H1 (cell line): Measurements from ENCODE around the gene GAB2. TPM values are rescaled to one million over a fixed set of nuclear protein-coding genes. Genes with fewer than 3 reads are reported as not detected.

Source experiments
- CTCF ChIA-PET: fragments of 300-600 bp; sonication (Branson Sonifier 250); formaldehyde crosslinking; loops from one replicate; lab custom pipeline; 2021; ENCODE audit not compliant: partially characterized antibody; lab: Charles Lee
- POLR2A ChIA-PET: fragments of 300-600 bp; sonication (Branson Sonifier 250); formaldehyde crosslinking; loops from one replicate; lab custom pipeline; 2021; ENCODE audit warnings: inconsistent platforms; ENCODE audit not compliant: partially characterized antibody; lab: Charles Lee
- DNase-seq, 2 experiments: peaks; one replicate each; pipeline versions ENCODE4 v3.0.0 to v3.0.0-alpha.2; 2010 to 2022; ENCODE audit warnings: low spot score in 2 of 2, low read depth in 1 of 2, mixed read lengths in 1 of 2
- FAIRE-seq: peaks from 2 replicates; lab custom pipeline; 2011; peaks lifted over from hg19 to GRCh38; lab: Jason Lieb, UNC
- H2AFZ ChIP-seq: 2 replicates; pipeline ENCODE4 v1.8.1; 2012; ENCODE audit warnings: low read length, inconsistent platforms
- H2AK5ac ChIP-seq: 2 replicates; pipeline ENCODE4 v1.6.1; 2013; ENCODE audit warnings: low read depth, low read length
- H2BK120ac ChIP-seq: replicated peaks from 2 replicates; pipeline ENCODE3; 2013; ENCODE audit warnings: low read depth, low read length, inconsistent platforms
- H2BK12ac ChIP-seq: 2 replicates; pipeline ENCODE4 v1.6.1; 2013; ENCODE audit warnings: low read depth, low read length
- H2BK15ac ChIP-seq: 2 replicates; pipeline ENCODE4 v1.6.1; 2013; ENCODE audit warnings: low read length
- H2BK20ac ChIP-seq: 2 replicates; pipeline ENCODE4 v1.6.1; 2013; ENCODE audit warnings: low read length
- H2BK5ac ChIP-seq: 2 replicates; pipeline ENCODE4 v1.6.1; 2013; ENCODE audit warnings: low read depth, low read length
- H3K14ac ChIP-seq: 2 replicates; pipeline ENCODE4 v1.6.1; 2013; ENCODE audit warnings: inconsistent platforms; ENCODE audit not compliant: insufficient read length
- H3K18ac ChIP-seq: 2 replicates; pipeline ENCODE4 v1.6.1; 2013; ENCODE audit warnings: low read length; ENCODE audit errors: extremely low read depth
- H3K23ac ChIP-seq: 2 replicates; pipeline ENCODE4 v1.6.1; 2013; ENCODE audit warnings: inconsistent platforms; ENCODE audit not compliant: insufficient read length
- H3K23me2 ChIP-seq: 2 replicates; pipeline ENCODE4 v1.6.1; 2013; ENCODE audit warnings: low read depth, low read length
- H3K27ac ChIP-seq: 2 replicates; pipeline ENCODE4 v1.6.1; 2011; ENCODE audit warnings: low read depth, low read length, inconsistent platforms
- H3K27me3 ChIP-seq, 4 experiments: replicated peaks in 1 of 4; 1 replicate in 1 of 4; 2 replicates in 3 of 4; pipeline versions ENCODE4 v1.6.1 to v1.8.1; 2011 to 2013; ENCODE audit warnings: low read length in 3 of 4, mild to moderate bottlenecking in 3 of 4, inconsistent platforms in 2 of 4, mixed read lengths in 2 of 4, moderate library complexity in 1 of 4; ENCODE audit not compliant: control insufficient read depth in 3 of 4, insufficient read depth in 3 of 4; ENCODE audit errors: extremely low read depth in 1 of 4
- H3K36me3 ChIP-seq, 4 experiments: 2 replicates each; pipeline versions ENCODE4 v1.6.1 to v1.8.1; 2011 to 2013; ENCODE audit warnings: mild to moderate bottlenecking in 4 of 4, low read length in 3 of 4, moderate library complexity in 2 of 4, control low read depth in 1 of 4, inconsistent platforms in 1 of 4; ENCODE audit not compliant: insufficient read depth in 4 of 4, control insufficient read depth in 2 of 4
- H3K4ac ChIP-seq: replicated peaks from 2 replicates; pipeline ENCODE3; 2013; ENCODE audit warnings: low read length, low read depth, mixed read lengths, inconsistent platforms; ENCODE audit not compliant: insufficient read length
- H3K4me1 ChIP-seq, 4 experiments: replicated peaks in 1 of 4; 1 replicate in 1 of 4; 2 replicates in 3 of 4; pipeline versions ENCODE4 v1.6.1 to v1.8.1; 2011 to 2013; ENCODE audit warnings: low read length in 3 of 4, inconsistent platforms in 2 of 4, mixed read lengths in 1 of 4; ENCODE audit not compliant: insufficient read depth in 4 of 4, control insufficient read depth in 3 of 4
- H3K4me2 ChIP-seq, 2 experiments: 2 replicates each; pipeline versions ENCODE4 v1.6.1 to v1.8.1; 2011 to 2013; ENCODE audit warnings: low read depth in 2 of 2, low read length in 2 of 2, control low read depth in 1 of 2, inconsistent platforms in 1 of 2, mild to moderate bottlenecking in 1 of 2; ENCODE audit not compliant: insufficient read depth in 1 of 2
- H3K4me3 ChIP-seq, 4 experiments: fragments of 200-600, 300-600 bp in 1 of 4; sonication (generic), shearing (Covaris generic), sonication (Bioruptor Twin) in 1 of 4; 2 replicates each; pipeline versions ENCODE4 v1.5.1 to v1.8.1; 2011 to 2016; ENCODE audit warnings: low read length in 4 of 4, low read depth in 3 of 4, control low read depth in 2 of 4, inconsistent platforms in 2 of 4, mild to moderate bottlenecking in 2 of 4, mixed read lengths in 1 of 4, moderate library complexity in 1 of 4; ENCODE audit not compliant: insufficient read depth in 2 of 4; ENCODE audit errors: extremely low read depth in 1 of 4
- H3K56ac ChIP-seq: replicated peaks from 2 replicates; pipeline ENCODE3; 2013; ENCODE audit warnings: low read depth, mild to moderate bottlenecking, mixed read lengths, low read length, inconsistent platforms; ENCODE audit not compliant: insufficient read length
- H3K79me1 ChIP-seq: 2 replicates; pipeline ENCODE4 v1.6.1; 2013; ENCODE audit warnings: low read depth, low read length, control low read depth
- H3K79me2 ChIP-seq, 2 experiments: 2 replicates each; pipeline versions ENCODE4 v1.6.1 to v1.8.1; 2012 to 2013; ENCODE audit warnings: low read length in 2 of 2, mild to moderate bottlenecking in 2 of 2, inconsistent platforms in 1 of 2; ENCODE audit not compliant: insufficient read depth in 2 of 2, control insufficient read depth in 1 of 2
- H3K9ac ChIP-seq, 4 experiments: replicated peaks in 1 of 4; 1 replicate in 1 of 4; 2 replicates in 3 of 4; pipeline versions ENCODE4 v1.6.1 to v1.8.1; 2011 to 2013; ENCODE audit warnings: low read depth in 3 of 4, low read length in 3 of 4, control low read depth in 2 of 4, mild to moderate bottlenecking in 2 of 4, moderate library complexity in 2 of 4, inconsistent platforms in 1 of 4; ENCODE audit errors: extremely low read depth in 1 of 4
- H3K9me3 ChIP-seq, 2 experiments: 2 replicates each; pipeline versions ENCODE4 v1.6.1 to v1.8.1; 2012 to 2013; ENCODE audit warnings: mild to moderate bottlenecking in 2 of 2, moderate library complexity in 2 of 2, control low read depth in 1 of 2, inconsistent platforms in 1 of 2, low read depth in 1 of 2, low read length in 1 of 2, mixed read lengths in 1 of 2; ENCODE audit not compliant: insufficient read depth in 2 of 2
- H4K20me1 ChIP-seq, 2 experiments: replicated peaks in 1 of 2; 2 replicates each; pipeline versions ENCODE3 to v1.8.1; 2011 to 2013; ENCODE audit warnings: inconsistent platforms in 2 of 2, low read length in 2 of 2, mild to moderate bottlenecking in 1 of 2; ENCODE audit not compliant: insufficient read depth in 2 of 2, control insufficient read depth in 1 of 2
- H4K5ac ChIP-seq: 2 replicates; pipeline ENCODE4 v1.6.1; 2013; ENCODE audit warnings: low read length, low read depth, mixed read lengths, inconsistent platforms; ENCODE audit not compliant: insufficient read length
- H4K8ac ChIP-seq: 2 replicates; pipeline ENCODE4 v1.8.0; 2013; ENCODE audit warnings: mild to moderate bottlenecking, moderate library complexity, low read length, inconsistent platforms; ENCODE audit not compliant: insufficient read depth; ENCODE audit errors: extremely low read depth
- H4K91ac ChIP-seq: replicated peaks from 2 replicates; pipeline ENCODE3; 2013; ENCODE audit warnings: low read length, mixed read lengths, inconsistent platforms; ENCODE audit not compliant: insufficient read length
- ASH2L ChIP-seq: fragments of 200-600, 300-600 bp; sonication (generic); IDR thresholded peaks from one replicate; pipeline ENCODE4 v1.7.1; 2017; ENCODE audit warnings: low read length
- BACH1 ChIP-seq: IDR thresholded peaks from 2 replicates; pipeline ENCODE4 v1.6.1; 2012; ENCODE audit warnings: low read length, improper control_type of control experiment
- BRCA1 ChIP-seq: IDR thresholded peaks from 2 replicates; pipeline ENCODE4 v1.6.1; 2012; ENCODE audit warnings: low read depth, low read length, improper control_type of control experiment
- CBX5 ChIP-seq: fragments of 300-800, 300-1000 bp; sonication (generic); IDR thresholded peaks from 2 replicates; pipeline ENCODE4 v1.7.1; 2016; ENCODE audit warnings: antibody characterized with exemption, low read length, low read depth
- CHD2 ChIP-seq: IDR thresholded peaks from 2 replicates; pipeline ENCODE4 v1.6.1; 2012; ENCODE audit warnings: low read length, improper control_type of control experiment
- EGR1 ChIP-seq: IDR thresholded peaks from 2 replicates; pipeline ENCODE4 v1.6.1; 2011; ENCODE audit warnings: low read depth, low read length, borderline replicate concordance
- EZH2 ChIP-seq: fragments of 200-600 bp; sonication (generic); IDR thresholded peaks from 2 replicates; pipeline ENCODE4 v1.7.1; 2012; ENCODE audit warnings: low read depth, mild to moderate bottlenecking, moderate library complexity, low read length, inconsistent platforms; ENCODE audit not compliant: severe bottlenecking
- MAFK ChIP-seq: IDR thresholded peaks from 2 replicates; pipeline ENCODE4 v1.6.1; 2012; ENCODE audit warnings: low read depth, mild to moderate bottlenecking, improper control_type of control experiment, low read length
- NRF1 ChIP-seq: IDR thresholded peaks from 2 replicates; pipeline ENCODE4 v1.6.1; 2011; ENCODE audit warnings: mild to moderate bottlenecking, low read depth, low read length, improper control_type of control experiment
- RFX5 ChIP-seq: IDR thresholded peaks from 2 replicates; pipeline ENCODE4 v1.6.1; 2011; ENCODE audit warnings: low read depth, low read length, improper control_type of control experiment, borderline replicate concordance
- SP2 ChIP-seq: IDR thresholded peaks from 2 replicates; pipeline ENCODE4 v1.6.1; 2012; ENCODE audit warnings: mild to moderate bottlenecking, low read length, inconsistent platforms
- SP4 ChIP-seq: IDR thresholded peaks from 2 replicates; pipeline ENCODE4 v1.6.1; 2012; ENCODE audit warnings: low read length, inconsistent platforms
- TEAD4 ChIP-seq: IDR thresholded peaks from 2 replicates; pipeline ENCODE4 v1.6.1; 2012; ENCODE audit warnings: low read depth, low read length, inconsistent platforms, mixed read lengths
- WGBS, 2 experiments: shearing (Covaris generic) in 1 of 2; methylation state at CpG; one replicate each; pipeline versions ENCODE4 v1.1.6 to v1.1.7; 2013 to 2015; ENCODE audit warnings: low lambda C conversion rate in 2 of 2, mixed read lengths in 2 of 2, inconsistent platforms in 1 of 2, low coverage in 1 of 2, missing lambda C conversion rate in 1 of 2; ENCODE audit not compliant: insufficient replicate concordance in 2 of 2, insufficient coverage in 1 of 2, insufficient read length in 1 of 2; ENCODE audit errors: extremely low coverage in 1 of 2, missing lambda C conversion rate in 1 of 2; 5-methylcytosine and 5-hydroxymethylcytosine counted together
- polyA plus RNA-seq, 7 experiments: library from polyadenylated mRNA; depleted of rRNA in 3 of 7; stranded (reverse) in 5 of 7; unstranded in 2 of 7; fragments of >200 nt in 5 of 7; fragments of 200-250 nt in 2 of 7; gene quantifications; 1 replicate in 5 of 7; 2 replicates in 1 of 7; 4 replicates in 1 of 7; pipeline versions ENCODE4 v1.2.1 to v1.2.3, GENCODE V29; 2011 to 2013; ENCODE audit warnings: missing spikeins in 2 of 7, mixed read lengths in 2 of 7
- total RNA-seq: library from RNA; stranded (reverse); fragmentation: NEBNext Ultra II Directional; extraction: Animal tissue kit (Norgen Biotek cat#: 25700); gene quantifications from 2 replicates; pipeline ENCODE4 v1.2.1, GENCODE V29; 2021

GAB2 gene
- total and polyA plus RNA-seq, 2 of the 8 experiments (the other 6 are each of a cell fraction or from before 2014, with no cell fraction given) = 6.3 to 14.0 TPM

- H3K9ac ChIP-seq = no peak overlapping the region
- no peaks in the 10 kb centered on the region for H3K79me1 ChIP-seq
- H3K23ac ChIP-seq = no peak overlapping the region
- peaks cover 0 to under 1% of the 10 kb centered on the region in 2 experiments for H4K20me1 ChIP-seq
- no peak overlapping the region for H2BK12ac ChIP-seq
- no peak overlapping the region for H2BK15ac ChIP-seq
- WGBS, 2 experiments = 88% methylated on average over 10 of the region's 12 CpGs; no CpG with 5 or more reads in 1 of the 2 experiments
- DNase-seq (no peak), FAIRE-seq (no peak)
- H3K4ac ChIP-seq = no peak overlapping the region
- H3K36me3 ChIP-seq = peaks cover 0 to 3% (median 0%) of the 10 kb centered on the region in 4 experiments; a peak in 2 of 8 replicates
- no peaks in the 10 kb centered on the region for H3K23me2 ChIP-seq
- no peak overlapping the region for H3K4me2 ChIP-seq
- no peak overlapping the region for H4K5ac ChIP-seq
- H2BK20ac ChIP-seq = no peak overlapping the region
- H3K4me3 ChIP-seq = no peak overlapping the region
- no peak overlapping the region for H3K18ac ChIP-seq
- no peaks in the 10 kb centered on the region for H3K9me3 ChIP-seq
- H3K4me1 ChIP-seq = no peaks in the 10 kb centered on the region
- no peak overlapping the region for H3K14ac ChIP-seq
- H3K27me3 ChIP-seq = no peaks in the 10 kb centered on the region
- no peak overlapping the region for H2BK5ac ChIP-seq
- H4K8ac ChIP-seq = no peak overlapping the region
- POLR2A ChIA-PET = interaction anchor here (1.4 kb wide), 1 partner anchor 191 kb away, joined by 5 read pairs; the partner anchor contains the start of gene GAB2
- H3K56ac ChIP-seq = no peak overlapping the region
- H2AFZ ChIP-seq = no peak overlapping the region
- CTCF ChIA-PET = interaction anchor here (0.6 to 3.5 kb wide), 14 partner anchors 10 to 347 kb away, joined by 3 to 38 read pairs (median 6); partner anchors contain the start of gene NARS2
- H4K91ac ChIP-seq = no peak overlapping the region
- no peaks in the 10 kb centered on the region for H3K79me2 ChIP-seq
- H2BK120ac ChIP-seq = no peak overlapping the region
- no peak overlapping the region for H2AK5ac ChIP-seq
- H3K27ac ChIP-seq = no peak overlapping the region
- TF ChIP-seq EGR1 (no peak), BACH1 (no peak), MAFK (no peak), BRCA1 (no peak), ASH2L (no peak), CHD2 (no peak), EZH2 (no peak), NRF1 (no peak), SP4 (no peak), SP2 (no peak), TEAD4 (no peak), CBX5 (no peak), RFX5 (no peak)
These were observed 190.6 kb downstream of the GAB2 start for GRCh38 chr11:78226684-78227680.
